ENCODE data around the gene SAP30.

DNA sequence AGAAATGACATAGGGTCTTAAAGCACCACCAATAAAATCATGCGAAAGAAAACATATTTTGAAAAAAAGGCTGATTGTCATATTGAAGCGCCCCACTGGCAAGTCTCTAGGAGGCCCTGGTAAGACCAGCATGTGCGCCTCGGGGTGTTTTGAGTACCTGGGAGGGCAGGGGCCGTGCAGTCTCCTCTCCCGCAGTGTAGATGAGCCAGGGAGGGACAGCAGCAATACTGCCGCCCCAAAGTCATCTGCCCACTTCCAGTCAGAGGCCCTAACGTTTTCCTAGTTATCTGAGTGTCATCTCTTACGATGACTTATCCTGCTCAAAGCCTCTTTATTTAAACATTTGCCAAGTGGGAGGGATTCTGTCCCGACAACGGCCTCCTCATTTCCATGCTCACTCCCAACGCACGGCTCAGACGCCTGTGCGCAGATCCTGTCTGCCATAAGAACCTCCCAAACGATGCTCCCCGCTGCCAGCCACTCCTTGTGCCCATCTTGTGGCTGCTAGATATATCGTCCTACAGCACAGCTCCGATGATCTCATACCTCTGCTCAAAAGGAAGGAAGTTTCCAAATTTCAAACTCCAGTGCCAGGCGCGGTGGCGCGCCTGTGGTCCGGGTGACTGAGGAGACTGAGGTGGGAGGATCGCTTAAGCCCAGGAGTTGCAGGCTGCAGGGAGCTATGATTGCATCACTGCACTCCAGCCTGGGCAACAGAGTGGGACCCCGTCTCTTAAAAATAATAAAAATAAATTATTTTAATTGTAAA lies 45.3 kb downstream of the SAP30 start:
- TF ChIP-seq, protein P1, sequence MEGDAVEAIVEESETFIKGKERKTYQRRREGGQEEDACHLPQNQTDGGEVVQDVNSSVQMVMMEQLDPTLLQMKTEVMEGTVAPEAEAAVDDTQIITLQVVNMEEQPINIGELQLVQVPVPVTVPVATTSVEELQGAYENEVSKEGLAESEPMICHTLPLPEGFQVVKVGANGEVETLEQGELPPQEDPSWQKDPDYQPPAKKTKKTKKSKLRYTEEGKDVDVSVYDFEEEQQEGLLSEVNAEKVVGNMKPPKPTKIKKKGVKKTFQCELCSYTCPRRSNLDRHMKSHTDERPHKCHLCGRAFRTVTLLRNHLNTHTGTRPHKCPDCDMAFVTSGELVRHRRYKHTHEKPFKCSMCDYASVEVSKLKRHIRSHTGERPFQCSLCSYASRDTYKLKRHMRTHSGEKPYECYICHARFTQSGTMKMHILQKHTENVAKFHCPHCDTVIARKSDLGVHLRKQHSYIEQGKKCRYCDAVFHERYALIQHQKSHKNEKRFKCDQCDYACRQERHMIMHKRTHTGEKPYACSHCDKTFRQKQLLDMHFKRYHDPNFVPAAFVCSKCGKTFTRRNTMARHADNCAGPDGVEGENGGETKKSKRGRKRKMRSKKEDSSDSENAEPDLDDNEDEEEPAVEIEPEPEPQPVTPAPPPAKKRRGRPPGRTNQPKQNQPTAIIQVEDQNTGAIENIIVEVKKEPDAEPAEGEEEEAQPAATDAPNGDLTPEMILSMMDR (IDR thresholded peaks at IDR 0.05): no peak
- TF ChIP-seq POLR2A (IDR thresholded peaks at IDR 0.05): peak in 1 of 2 donors; percentile 18
